ENCODE measurements around the gene MC1R. TPM values are rescaled to one million over a fixed set of nuclear protein-coding genes. Genes with fewer than 3 reads are reported as not detected.

MC1R gene
- total RNA-seq, 2 experiments from 2014 or later, result 6.7 to 6.9 TPM

- Mint-ChIP-seq H3K27ac (no peak overlapping the region), H3K4me1 (ENCODE audit: low read depth) (no peaks in the 10 kb centered on the region), H3K27me3 (no peaks in the 10 kb centered on the region), H3K4me3 (no peak overlapping the region), H3K9me3 (no peaks in the 10 kb centered on the region), H3K36me3 (ENCODE audit: low read depth) (peaks cover 48% of the 10 kb centered on the region)
- no peak overlapping the region for H3K4me3 ChIP-seq (ENCODE audit: low read length)
- H3K27me3 ChIP-seq (ENCODE audit: control insufficient read depth in 1 of 2, insufficient read depth in 2 of 2, low read length in 2 of 2), result no peaks in the 10 kb centered on the region
- no peaks in the 10 kb centered on the region for H3K9me3 ChIP-seq (ENCODE audit: control insufficient read depth in 1 of 2, insufficient read depth in 1 of 2, low read length in 2 of 2)
- H3K36me3 ChIP-seq (ENCODE audit: insufficient read depth, low read length), result peaks cover 33% of the 10 kb centered on the region
- intact Hi-C loops (cut with DNase I, micrococcal nuclease), result no loop called here
- no peak for TF ChIP-seq CTCF (IDR thresholded peaks at IDR 0.05)
- DNase-seq (no peak), ATAC-seq (ENCODE audit: poor library complexity) (no peak)
- no peaks in the 10 kb centered on the region for H3K4me1 ChIP-seq (ENCODE audit: insufficient read depth, low read length)
- ChIA-PET CTCF (no interaction called here), POLR2A (no interaction called here)
- H3K27ac ChIP-seq (ENCODE audit: low read depth in 1 of 2, low read length in 2 of 2), result no peak overlapping the region
These were observed 42.3 kb downstream of the MC1R start for GRCh38 chr16:89960966-89961365.

GRCh38 chr16:89961920-89962319 is 43.3 kb downstream of the MC1R start:
- H3K4me1 ChIP-seq (ENCODE audit: insufficient read depth, low read length), result no peaks in the 10 kb centered on the region
- no peaks in the 10 kb centered on the region for H3K27me3 ChIP-seq (ENCODE audit: control insufficient read depth in 1 of 2, insufficient read depth in 2 of 2, low read length in 2 of 2)
- Mint-ChIP-seq H3K4me1 (ENCODE audit: low read depth) (no peaks in the 10 kb centered on the region), H3K27me3 (no peaks in the 10 kb centered on the region), H3K36me3 (ENCODE audit: low read depth) (peaks cover 43% of the 10 kb centered on the region), H3K27ac (no peak overlapping the region), H3K4me3 (no peak overlapping the region), H3K9me3 (no peaks in the 10 kb centered on the region)
- intact Hi-C loops (cut with DNase I, micrococcal nuclease), result no loop called here
- POLR2A ChIA-PET, result no interaction called here
- no peaks in the 10 kb centered on the region for H3K9me3 ChIP-seq (ENCODE audit: control insufficient read depth in 1 of 2, insufficient read depth in 1 of 2, low read length in 2 of 2)
- H3K36me3 ChIP-seq (ENCODE audit: insufficient read depth, low read length), result peaks cover 28% of the 10 kb centered on the region
- CTCF ChIA-PET, result no interaction called here
- H3K27ac ChIP-seq (ENCODE audit: low read depth in 1 of 2, low read length in 2 of 2), result no peak overlapping the region
- no peak for DNase-seq
- H3K4me3 ChIP-seq (ENCODE audit: low read length), result no peak overlapping the region
- ATAC-seq (ENCODE audit: poor library complexity), result no peak
- TF ChIP-seq CTCF (IDR thresholded peaks at IDR 0.05), result no peak

GRCh38 chr16:89962754-89963498 is 44.3 kb downstream of the MC1R start:
- no peak overlapping the region for H3K27ac Mint-ChIP-seq
- CTCF ChIA-PET, result no interaction called here
- H3K4me3 Mint-ChIP-seq, result no peak overlapping the region
- peaks cover 19% of the 10 kb centered on the region for H3K36me3 ChIP-seq (ENCODE audit: insufficient read depth, low read length)
- ATAC-seq (ENCODE audit: poor library complexity), result no peak
- no peak for TF ChIP-seq CTCF (IDR thresholded peaks at IDR 0.05)
- H3K27ac ChIP-seq (ENCODE audit: low read depth in 1 of 2, low read length in 2 of 2), result no peak overlapping the region
- no peaks in the 10 kb centered on the region for H3K4me1 Mint-ChIP-seq (ENCODE audit: low read depth)
- H3K9me3 Mint-ChIP-seq, result no peaks in the 10 kb centered on the region
- H3K4me3 ChIP-seq (ENCODE audit: low read length), result no peak overlapping the region
- no peaks in the 10 kb centered on the region for H3K27me3 ChIP-seq (ENCODE audit: control insufficient read depth in 1 of 2, insufficient read depth in 2 of 2, low read length in 2 of 2)
- H3K27me3 Mint-ChIP-seq, result no peaks in the 10 kb centered on the region
- no peaks in the 10 kb centered on the region for H3K4me1 ChIP-seq (ENCODE audit: insufficient read depth, low read length)
- no peaks in the 10 kb centered on the region for H3K9me3 ChIP-seq (ENCODE audit: control insufficient read depth in 1 of 2, insufficient read depth in 1 of 2, low read length in 2 of 2)
- peaks cover 39% of the 10 kb centered on the region for H3K36me3 Mint-ChIP-seq (ENCODE audit: low read depth)
- POLR2A ChIA-PET, result interaction anchor here (0.6 kb wide), 1 partner anchor 30 kb away, joined by 3 read pairs; no protein-coding TSS in a partner anchor
- intact Hi-C loops (cut with DNase I, micrococcal nuclease), result no loop called here
- DNase-seq, result no peak
